Measurements from ENCODE around the gene SYNGR1.
"Not testable (repeated sequence)": the region's sequence is repeated elsewhere in the genome, so short reads cannot be mapped to it uniquely, and the experiment has no call there.

Gene SYNGR1

GRCh38 chr22:39317084-39317774 lies 32.6 kb upstream of the SYNGR1 start:
- no peak for DNase-seq

DNA sequence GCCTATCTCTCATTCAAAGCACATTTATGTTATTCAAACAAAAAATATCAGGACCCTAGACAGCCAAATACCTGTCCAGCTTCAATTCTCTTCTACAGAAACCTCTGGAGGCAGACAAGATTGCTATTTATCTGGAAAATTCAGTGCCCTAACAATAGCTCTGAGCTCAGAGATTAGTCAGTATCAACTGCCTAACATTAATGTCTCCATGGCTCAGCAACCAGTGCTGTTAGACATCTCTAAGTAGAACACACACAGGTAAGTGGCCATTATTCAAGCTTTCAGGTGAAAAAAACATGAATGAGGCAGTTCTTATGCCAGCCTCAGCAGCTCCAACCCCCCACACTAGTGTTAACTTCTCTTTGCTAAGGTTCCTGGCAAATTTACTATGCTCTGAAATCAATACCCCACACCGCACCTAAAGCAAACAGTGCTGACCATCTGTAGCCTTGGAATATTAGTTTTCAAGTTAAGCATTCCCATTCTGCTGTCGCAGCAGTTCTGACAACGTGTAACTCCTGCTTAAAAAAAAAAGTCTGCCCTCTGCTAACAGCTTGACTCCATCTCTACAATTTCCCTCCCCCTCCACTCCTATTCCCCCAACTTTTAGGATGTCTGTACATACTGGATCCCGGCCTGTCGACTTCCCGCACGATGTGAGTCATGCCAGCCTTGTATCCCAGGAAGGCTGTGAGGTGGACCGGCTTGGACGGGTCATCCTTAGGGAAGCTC lies 31.9 kb upstream of the SYNGR1 start:
- no peak for DNase-seq

DNA sequence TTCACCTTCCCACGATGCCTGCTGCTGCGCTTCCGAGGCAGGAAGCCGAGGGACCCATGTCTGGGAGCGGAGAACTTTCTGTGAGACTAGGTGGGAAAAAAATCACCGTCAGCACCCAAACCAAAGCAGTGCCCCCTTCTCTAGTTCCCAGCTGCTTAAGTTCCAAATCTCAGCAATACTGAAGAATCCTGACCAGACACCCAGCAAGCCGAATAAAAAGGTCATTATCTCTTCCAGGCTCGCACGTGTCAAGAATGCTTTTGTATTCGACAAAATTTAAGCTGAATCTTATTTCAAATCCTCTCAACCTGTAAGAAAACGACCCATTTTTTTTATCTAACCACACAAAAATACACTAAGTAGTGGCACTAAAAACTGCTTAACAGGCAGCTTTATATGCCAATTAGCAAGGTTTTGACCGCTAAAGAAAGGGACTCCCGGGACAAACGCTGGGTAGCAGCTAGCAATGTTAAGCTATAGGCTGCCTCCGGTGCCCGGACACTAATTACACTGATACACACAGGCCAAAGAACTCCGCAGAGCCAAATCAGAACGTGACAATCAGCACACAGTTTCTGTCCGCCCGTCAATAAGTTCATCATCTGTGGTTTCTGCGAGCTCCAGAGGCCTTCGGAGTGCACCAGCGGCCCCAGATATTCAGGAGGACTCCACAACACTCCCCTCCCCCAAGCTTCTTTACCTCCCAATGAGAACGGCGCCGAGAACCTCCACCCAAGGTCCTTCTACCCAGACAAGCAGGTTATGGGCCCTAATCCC lies 31.1 kb upstream of the SYNGR1 start:
- no peak for DNase-seq

DNA sequence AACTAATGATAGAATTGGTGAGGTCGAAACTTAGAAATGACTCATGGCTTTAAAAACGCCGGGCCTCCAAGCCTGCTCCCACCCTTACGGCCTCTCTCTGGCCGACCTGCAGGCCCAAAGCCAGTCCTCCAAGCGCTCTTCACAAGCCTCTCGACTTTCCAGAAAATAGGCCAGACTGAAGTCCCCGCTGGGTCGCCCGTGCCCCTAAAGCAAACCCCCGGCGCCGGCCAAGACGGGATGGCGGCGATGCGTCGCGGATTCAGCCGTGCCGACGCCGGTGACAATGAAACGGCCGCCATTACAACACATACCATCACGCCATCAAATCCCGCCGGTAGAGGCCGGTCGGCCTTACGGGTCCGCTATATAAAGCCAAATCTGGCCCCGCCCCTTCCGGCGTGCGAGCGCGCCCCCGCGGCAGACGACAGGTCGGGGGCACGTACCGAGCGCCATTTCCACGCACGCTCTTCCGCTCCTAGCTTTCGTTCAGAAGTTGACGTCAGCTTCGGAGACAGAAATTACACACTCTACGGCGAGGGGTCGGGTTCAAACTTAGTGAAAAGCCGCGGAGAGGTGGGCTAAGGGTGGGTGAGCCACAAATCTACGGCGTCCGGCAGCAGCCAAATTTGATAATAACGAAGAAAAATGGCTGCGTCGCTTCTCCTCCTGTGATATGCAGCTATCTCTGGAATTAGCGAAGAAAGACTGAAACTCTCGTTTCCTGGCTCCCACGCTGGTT lies 30.3 kb upstream of the SYNGR1 start, which contains the start of gene RPL3:
TSS of gene RPL3 (minus strand) at position 340 of the 739 bp plus-strand sequence. CDS start at position 314, 26 bp downstream.
- peak; percentile 99 for DNase-seq

GRCh38 chr22:39320616-39321029 lies 29.2 kb upstream of the SYNGR1 start:
- DNase-seq, result not testable (repeated sequence)

DNA sequence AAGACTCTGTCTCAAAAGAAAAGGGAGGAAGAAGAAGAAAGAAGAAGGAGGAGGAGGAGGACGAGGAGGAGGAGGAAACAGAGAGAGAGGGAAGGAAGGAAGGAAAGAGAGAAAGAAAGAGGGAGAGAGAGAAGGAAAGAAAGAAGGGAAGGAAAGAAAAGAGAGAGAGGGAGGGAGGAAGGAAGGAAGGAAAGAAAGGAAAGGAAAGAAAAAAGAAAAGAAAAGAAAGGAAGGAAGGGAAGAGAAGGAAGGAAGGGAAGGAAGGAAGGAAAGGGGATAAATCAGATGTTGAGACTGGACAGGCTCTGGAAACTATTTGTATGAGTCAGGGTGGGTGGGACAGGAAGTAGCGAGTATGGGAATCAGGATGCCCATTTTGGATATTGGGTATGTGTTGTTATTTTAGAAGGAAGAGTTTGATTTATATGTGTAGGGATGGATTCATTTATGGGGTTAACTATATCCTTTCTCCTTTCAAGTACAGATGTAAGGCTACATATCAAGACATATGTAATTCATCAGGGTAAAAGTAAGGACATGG lies 24.3 kb upstream of the SYNGR1 start:
- DNase-seq, result no peak

DNA sequence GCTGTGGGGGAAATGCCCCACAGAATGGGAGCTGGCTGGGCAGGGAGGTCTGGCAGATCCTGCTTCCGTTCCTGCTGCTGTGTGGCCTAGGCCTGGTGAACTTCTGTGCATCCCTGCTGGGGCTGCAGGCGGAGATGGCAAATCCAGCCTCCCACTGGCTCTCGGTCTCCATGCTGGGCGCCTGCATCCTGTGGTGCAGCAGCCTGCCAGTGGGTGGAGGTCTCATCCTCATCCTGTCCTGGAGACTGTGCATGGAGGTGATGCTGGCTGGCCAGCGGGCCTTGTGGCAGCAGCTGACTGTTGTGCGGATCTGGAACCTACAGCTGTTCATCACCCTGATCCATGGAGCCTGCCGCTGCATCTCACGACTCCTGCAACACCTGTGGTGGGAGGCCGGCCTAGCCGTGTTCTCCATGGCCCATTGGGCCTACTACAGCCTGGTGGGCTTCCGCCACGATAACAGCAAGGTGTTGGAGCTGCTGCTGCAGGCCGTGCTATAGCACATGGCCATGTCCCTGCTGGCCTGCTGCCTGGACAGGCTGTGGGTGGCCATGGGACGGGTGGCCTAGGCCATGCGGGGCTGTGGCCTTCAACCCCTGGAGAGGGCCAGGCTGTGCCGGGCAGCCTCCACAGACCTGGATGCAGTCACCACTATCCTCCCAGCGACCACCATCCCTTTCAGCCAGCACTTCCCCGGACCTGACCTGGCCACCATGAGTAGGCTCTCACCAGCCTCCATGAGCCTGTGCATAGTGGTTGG lies 21.6 kb upstream of the SYNGR1 start:
- no peak for DNase-seq

- not testable (repeated sequence) for DNase-seq
Observed at GRCh38 chr22:39330553-39330952, 19.2 kb upstream of the SYNGR1 start.

GRCh38 chr22:39332441-39333064 lies 17.2 kb upstream of the SYNGR1 start:
- peak; percentile 75 for DNase-seq

DNA sequence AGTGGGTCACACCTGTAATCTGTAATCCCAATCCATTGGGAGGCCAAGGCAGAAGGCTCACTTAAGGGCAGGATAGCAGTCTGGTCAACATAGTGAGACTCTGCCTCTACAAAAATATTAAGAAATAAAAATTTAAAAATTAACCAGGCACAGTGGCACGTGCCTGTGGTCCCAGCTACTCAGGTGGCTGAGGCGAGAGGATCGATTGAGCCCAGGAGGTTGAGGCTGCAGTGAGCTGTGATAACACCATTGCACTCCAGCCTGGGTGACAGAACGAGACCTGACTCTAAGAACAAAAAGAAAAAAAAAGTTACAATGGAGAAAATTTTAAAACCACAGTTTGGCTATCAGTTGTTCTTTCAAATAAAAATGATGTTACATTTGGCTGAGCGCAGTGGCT lies 13.4 kb upstream of the SYNGR1 start:
- DNase-seq, result no peak

GRCh38 chr22:39339775-39340174 lies 10.0 kb upstream of the SYNGR1 start:
- not testable (repeated sequence) for DNase-seq

- no peak for DNase-seq
Observed at GRCh38 chr22:39341179-39341578, 8.6 kb upstream of the SYNGR1 start.

- DNase-seq, result peak; percentile 59
Observed at GRCh38 chr22:39343259-39344045, 6.3 kb upstream of the SYNGR1 start.

DNA sequence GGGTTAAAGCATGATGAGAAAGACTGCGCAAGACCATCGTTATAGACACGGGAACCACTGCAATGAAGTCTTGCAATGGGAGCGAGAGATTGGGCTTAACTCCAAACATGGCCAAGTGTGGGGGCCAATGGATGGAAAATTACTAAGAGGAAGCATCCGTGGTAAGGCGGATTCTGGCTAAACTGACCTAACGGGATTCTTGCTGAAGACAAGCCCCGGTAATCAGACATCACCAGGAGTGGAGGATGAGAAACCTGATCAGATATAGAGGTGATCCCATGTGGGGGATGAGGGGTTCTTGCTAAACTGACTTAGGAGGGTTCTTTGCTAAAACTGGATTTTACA lies 5.8 kb upstream of the SYNGR1 start:
- no peak for DNase-seq

- DNase-seq, result no peak
Observed at GRCh38 chr22:39345231-39345630, 4.6 kb upstream of the SYNGR1 start.

GRCh38 chr22:39348909-39349505 lies 784 bp upstream of the SYNGR1 start:
- DNase-seq, result no peak

GRCh38 chr22:39349506-39349966 lies 255 bp upstream of the SYNGR1 start:
- DNase-seq, result peak; percentile 79

DNA sequence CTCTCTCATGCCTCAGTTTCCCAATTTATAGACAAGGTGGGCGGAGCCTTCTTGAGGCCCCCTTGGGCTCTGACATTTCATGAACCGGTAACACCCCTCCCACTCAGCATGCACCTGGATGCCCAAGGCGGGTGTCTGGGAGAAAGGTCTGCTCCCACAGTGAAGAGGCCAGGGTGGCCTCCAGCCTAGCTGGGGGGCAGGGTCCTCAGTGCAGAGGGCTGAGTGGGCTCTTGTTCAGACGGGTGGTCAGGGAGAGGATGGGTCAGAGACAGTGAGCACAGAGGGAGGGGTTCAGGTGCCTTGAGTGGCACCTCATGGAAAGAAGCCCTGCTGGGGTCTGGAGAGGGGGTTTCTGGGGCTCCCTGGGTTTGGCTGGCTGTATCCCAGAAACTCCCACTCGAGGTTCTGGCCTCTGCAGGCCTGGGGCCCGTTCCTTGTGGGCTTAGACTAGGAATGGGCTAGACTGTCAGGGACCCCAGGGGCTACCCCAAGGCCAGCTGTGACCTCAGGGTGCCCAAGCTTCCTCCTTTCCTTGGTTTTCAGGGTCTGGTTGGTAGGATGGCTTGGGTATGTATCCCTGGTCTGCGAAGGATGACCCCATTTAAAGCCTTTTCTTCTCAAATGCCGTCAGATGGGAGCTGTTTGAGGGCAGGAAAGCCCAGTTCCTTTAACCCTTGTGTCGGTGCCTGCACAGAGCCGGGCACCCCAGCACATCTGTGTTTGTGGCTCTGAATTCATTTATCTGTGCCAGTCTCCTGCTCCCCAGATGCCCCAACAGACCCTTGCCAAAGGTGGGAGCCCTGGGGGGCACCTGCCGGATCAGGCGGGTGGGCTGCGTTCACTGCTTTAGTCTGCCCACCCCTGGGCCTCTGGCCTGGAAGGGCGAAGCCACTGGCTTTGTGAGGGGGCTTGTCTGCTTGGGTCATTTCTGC lies 1.2 kb downstream of the SYNGR1 start:
- peak; percentile 31 for DNase-seq
